IMR-90 (cell line): ENCODE data around the gene RARB. TPM values are rescaled to one million over a fixed set of nuclear protein-coding genes. Genes with fewer than 3 reads are reported as not detected.

Experiments
- ATAC-seq: fragments of 200-7000 bp; cut with Tn5 transposase; 2 replicates; pipeline ENCODE4 v1.9.1; 2020; ENCODE audit warnings: low read depth, mild to moderate bottlenecking, moderate library complexity
- BruUV-seq: library from RNA; stranded (reverse); fragments of 400-500 nt; replicated peaks from 2 replicates; lab custom pipeline; 2021; lab: Mats Ljungman, UMichigan
- CTCF ChIA-PET: fragments of 300-600 bp; formaldehyde crosslinking; extraction: SDS; loops from one replicate; lab custom pipeline; 2021; ENCODE audit warnings: antibody characterized with exemption; lab: Yijun Ruan, JAX
- POLR2A ChIA-PET: fragments of 300-600 bp; sonication (Branson Sonifier 250); formaldehyde crosslinking; loops from one replicate; lab custom pipeline; 2022; ENCODE audit warnings: antibody characterized with exemption; ENCODE audit not compliant: unreplicated experiment; lab: Charles Lee
- DNase-seq: peaks from one replicate; pipeline ENCODE4 v3.0.0; 2013
- H2AFZ ChIP-seq: replicated peaks from 2 replicates; pipeline ENCODE3; 2013; ENCODE audit warnings: low read length, mild to moderate bottlenecking; ENCODE audit not compliant: poor library complexity
- H2AK5ac ChIP-seq: 2 replicates; pipeline ENCODE4 v1.6.1; 2013; ENCODE audit warnings: low read depth, low read length, inconsistent platforms
- H2AK9ac ChIP-seq: replicated peaks from 2 replicates; pipeline ENCODE3; 2013; ENCODE audit warnings: mild to moderate bottlenecking, low read depth, low read length, moderate library complexity; ENCODE audit not compliant: poor library complexity
- H2BK120ac ChIP-seq: 2 replicates; pipeline ENCODE4 v1.6.1; 2013; ENCODE audit warnings: low read depth, low read length, inconsistent platforms
- H2BK15ac ChIP-seq: 3 replicates; pipeline ENCODE4 v1.6.1; 2013; ENCODE audit warnings: low read depth, low read length, inconsistent platforms
- H2BK20ac ChIP-seq: 2 replicates; pipeline ENCODE4 v1.6.1; 2013; ENCODE audit warnings: low read depth, mild to moderate bottlenecking, inconsistent platforms, low read length, moderate library complexity
- H2BK5ac ChIP-seq: 2 replicates; pipeline ENCODE4 v1.6.1; 2013; ENCODE audit warnings: mild to moderate bottlenecking, low read depth, low read length, inconsistent platforms; ENCODE audit not compliant: poor library complexity, severe bottlenecking
- H3K14ac ChIP-seq: replicated peaks from 2 replicates; pipeline ENCODE4 v1.6.1; 2013; ENCODE audit warnings: low read depth, low read length, inconsistent platforms
- H3K18ac ChIP-seq: 2 replicates; pipeline ENCODE4 v1.6.1; 2013; ENCODE audit warnings: low read depth, low read length, control low read depth
- H3K23ac ChIP-seq: 2 replicates; pipeline ENCODE4 v1.6.1; 2013; ENCODE audit warnings: low read depth, low read length, inconsistent platforms
- H3K27ac ChIP-seq: 2 replicates; pipeline ENCODE4 v1.5.1; 2013; ENCODE audit warnings: mild to moderate bottlenecking, control low read depth, low read length; ENCODE audit not compliant: insufficient read depth
- H3K27me3 ChIP-seq: 2 replicates; pipeline ENCODE4 v1.6.1; 2013; ENCODE audit warnings: low read length; ENCODE audit not compliant: control insufficient read depth, insufficient read depth
- H3K36me3 ChIP-seq: 2 replicates; pipeline ENCODE4 v1.6.1; 2013; ENCODE audit warnings: low read length, mixed read lengths; ENCODE audit not compliant: control insufficient read depth, insufficient read depth
- H3K4ac ChIP-seq: 2 replicates; pipeline ENCODE4 v1.6.1; 2013; ENCODE audit warnings: low read depth, low read length, inconsistent platforms
- H3K4me1 ChIP-seq: 2 replicates; pipeline ENCODE4 v1.6.1; 2013; ENCODE audit warnings: low read length, mixed read lengths; ENCODE audit not compliant: control insufficient read depth, insufficient read depth
- H3K4me2 ChIP-seq: 2 replicates; pipeline ENCODE4 v1.6.1; 2013; ENCODE audit warnings: low read depth, mild to moderate bottlenecking, control low read depth, low read length, moderate library complexity
- H3K4me3 ChIP-seq: 2 replicates; pipeline ENCODE4 v1.5.1; 2013; ENCODE audit warnings: low read depth, mild to moderate bottlenecking, control low read depth, low read length, moderate library complexity; ENCODE audit not compliant: insufficient read depth
- H3K56ac ChIP-seq: 2 replicates; pipeline ENCODE4 v1.6.1; 2013; ENCODE audit warnings: low read length, inconsistent platforms; ENCODE audit not compliant: insufficient read depth; ENCODE audit errors: extremely low read depth
- H3K79me1 ChIP-seq, 2 experiments: 2 replicates each; pipeline ENCODE4 v1.6.1; 2013; ENCODE audit warnings: low read length in 2 of 2, inconsistent platforms in 1 of 2, low read depth in 1 of 2
- H3K9ac ChIP-seq: 2 replicates; pipeline ENCODE4 v1.6.1; 2013; ENCODE audit warnings: low read depth, low read length, control low read depth
- H3K9me1 ChIP-seq: 2 replicates; pipeline ENCODE4 v1.6.1; 2013; ENCODE audit warnings: low read length, inconsistent platforms; ENCODE audit not compliant: insufficient read depth
- H3K9me3 ChIP-seq: 2 replicates; pipeline ENCODE4 v1.6.1; 2013; ENCODE audit warnings: low read length; ENCODE audit not compliant: control insufficient read depth, insufficient read depth
- H4K20me1 ChIP-seq: 2 replicates; pipeline ENCODE4 v1.6.1; 2013; ENCODE audit warnings: low read length, inconsistent platforms; ENCODE audit not compliant: insufficient read depth
- H4K5ac ChIP-seq: 2 replicates; pipeline ENCODE4 v1.6.1; 2013; ENCODE audit warnings: mild to moderate bottlenecking, low read depth, low read length, control low read depth
- H4K8ac ChIP-seq, 2 experiments: 2 replicates each; pipeline ENCODE4 v1.6.1; 2013; ENCODE audit warnings: low read depth in 2 of 2, low read length in 2 of 2, control low read depth in 1 of 2, inconsistent platforms in 1 of 2
- H4K91ac ChIP-seq: 2 replicates; pipeline ENCODE4 v1.6.1; 2013; ENCODE audit warnings: low read depth, low read length, inconsistent platforms; ENCODE audit not compliant: insufficient read depth
- BHLHE40 ChIP-seq: fragments of 150-350 bp; IDR thresholded peaks from 2 replicates; pipeline ENCODE4 v1.6.1; 2016; ENCODE audit warnings: mild to moderate bottlenecking, low read depth, low read length
- CEBPB ChIP-seq: IDR thresholded peaks from 2 replicates; pipeline ENCODE4 v1.6.1; 2012; ENCODE audit warnings: low read depth, low read length, improper control_type of control experiment
- CHD1 ChIP-seq: IDR thresholded peaks from 2 replicates; pipeline ENCODE4 v1.6.1; 2012; ENCODE audit warnings: low read depth, low read length, improper control_type of control experiment
- ELK1 ChIP-seq: fragments of 150-350 bp; IDR thresholded peaks from 2 replicates; pipeline ENCODE4 v1.6.1; 2016; ENCODE audit warnings: low read depth, mild to moderate bottlenecking, low read length, moderate library complexity, borderline replicate concordance
- FOS ChIP-seq: fragments of 150-350 bp; IDR thresholded peaks from 2 replicates; pipeline ENCODE4 v1.6.1; 2016; ENCODE audit warnings: low read depth, low read length
- MAFK ChIP-seq: IDR thresholded peaks from 2 replicates; pipeline ENCODE4 v1.6.1; 2012; ENCODE audit warnings: low read depth, low read length, improper control_type of control experiment
- MAZ ChIP-seq: IDR thresholded peaks from 2 replicates; pipeline ENCODE4 v1.6.1; 2012; ENCODE audit warnings: low read depth, mild to moderate bottlenecking, low read length, improper control_type of control experiment, moderate library complexity, borderline replicate concordance
- MXI1 ChIP-seq: IDR thresholded peaks from 2 replicates; pipeline ENCODE4 v1.6.1; 2012; ENCODE audit warnings: low read depth, mild to moderate bottlenecking, low read length, moderate library complexity, borderline replicate concordance
- NFE2L2 ChIP-seq: fragments of 150-350 bp; IDR thresholded peaks from 2 replicates; pipeline ENCODE4 v1.6.1; 2016; ENCODE audit warnings: low read depth, mild to moderate bottlenecking, low read length
- POLR2A ChIP-seq: IDR thresholded peaks from 2 replicates; pipeline ENCODE4 v1.6.1; 2012; ENCODE audit warnings: mild to moderate bottlenecking, low read depth, low read length
- RAD21 ChIP-seq: IDR thresholded peaks from 2 replicates; pipeline ENCODE4 v1.6.1; 2012; ENCODE audit warnings: low read length, improper control_type of control experiment
- RCOR1 ChIP-seq: IDR thresholded peaks from 2 replicates; pipeline ENCODE4 v1.6.1; 2012; ENCODE audit warnings: mild to moderate bottlenecking, low read length, improper control_type of control experiment; ENCODE audit not compliant: insufficient replicate concordance
- RFX5 ChIP-seq: IDR thresholded peaks from 2 replicates; pipeline ENCODE4 v1.8.0; 2012; ENCODE audit warnings: low read depth, mild to moderate bottlenecking, low read length, moderate library complexity
- SMC3 ChIP-seq: fragments of 150-350 bp; IDR thresholded peaks from 2 replicates; pipeline ENCODE4 v1.6.1; 2016; ENCODE audit warnings: low read depth, mild to moderate bottlenecking, antibody characterized with exemption, low read length, moderate library complexity
- USF2 ChIP-seq: fragments of 150-350 bp; IDR thresholded peaks from 2 replicates; pipeline ENCODE4 v1.6.1; 2017; ENCODE audit warnings: mild to moderate bottlenecking, antibody characterized with exemption, low read length, low read depth
- WGBS, 2 experiments: methylation state at CpG; one replicate each; pipeline versions ENCODE4 v1.1.5 to v1.1.7; 2013; ENCODE audit warnings: missing lambda C conversion rate in 2 of 2; ENCODE audit not compliant: insufficient read length in 1 of 2; ENCODE audit errors: extremely low coverage in 2 of 2; 5-methylcytosine and 5-hydroxymethylcytosine counted together
- dilution Hi-C: fragments of 300-500 bp; cut with HindIII; formaldehyde crosslinking; loops from one replicate; pipeline ENCODE4 v1.14.3; 2018; ENCODE audit warnings: low sequenced_read_pairs; ENCODE audit not compliant: unreplicated experiment
- in situ Hi-C: fragments of 300-500 bp; cut with MboI; formaldehyde crosslinking; loops from 3 replicates; pipeline ENCODE4 v1.14.3; 2019; ENCODE audit warnings: low sequenced_read_pairs, inconsistent platforms, mixed read lengths
- intact Hi-C: fragments of 100-400 bp; cut with micrococcal nuclease; formaldehyde crosslinking; loops from 2 replicates; pipeline ENCODE4 v1.10.0; 2022
- polyA plus RNA-seq, 3 experiments: library from polyadenylated mRNA; depleted of rRNA; stranded (reverse); fragments of >200 nt; gene quantifications; 2 replicates each; pipeline ENCODE4 v1.2.3, GENCODE V29; 2012; ENCODE audit warnings: low replicate concordance in 1 of 3
- total RNA-seq: library from RNA; depleted of rRNA; stranded (reverse); fragments of >200 nt; gene quantifications from 2 replicates; pipeline ENCODE4 v1.2.3, GENCODE V29; 2012
- TF ChIP-seq, protein P1 (sequence below): conservative IDR thresholded peaks from 2 replicates; pipeline ENCODE4 v1.5.1; 2012; ENCODE audit warnings: mild to moderate bottlenecking, low read depth, low read length, improper control_type of control experiment

The RARB gene
- total and polyA plus RNA-seq, 2 of the 4 experiments (the other 2 are of a cell fraction), result 0.53 to 1.4 TPM

- Histone ChIP-seq H4K91ac (no peak overlapping the region), H2BK120ac (no peak overlapping the region), H2AK5ac (no peak overlapping the region), H3K27ac (no peak overlapping the region), H3K23ac (no peak overlapping the region), H3K36me3 (no peaks in the 10 kb centered on the region), H3K14ac (no peak overlapping the region), H4K5ac (no peak overlapping the region), H4K8ac (no peak overlapping the region), H3K9ac (no peak overlapping the region), H2AK9ac (no peak overlapping the region), H3K27me3 (no peaks in the 10 kb centered on the region), H2AFZ (no peak overlapping the region), H3K4me3 (no peak overlapping the region), H3K56ac (no peak overlapping the region), H2BK15ac (no peak overlapping the region), H2BK20ac (no peak overlapping the region), H4K20me1 (no peaks in the 10 kb centered on the region), H2BK5ac (no peak overlapping the region), H3K79me1 (no peaks in the 10 kb centered on the region), H3K4me1 (no peaks in the 10 kb centered on the region), H3K9me3 (no peaks in the 10 kb centered on the region), H3K4ac (no peak overlapping the region), H3K4me2 (no peak overlapping the region), H3K18ac (no peak overlapping the region), H3K9me1 (no peaks in the 10 kb centered on the region)
- TF ChIP-seq ELK1 (no peak), CHD1 (no peak), NFE2L2 (no peak), RFX5 (no peak), MAZ (no peak), POLR2A (no peak), FOS (no peak), SMC3 (no peak), MAFK (no peak), CEBPB (no peak), RAD21 (no peak), USF2 (no peak), MXI1 (no peak), RCOR1 (no peak), BHLHE40 (no peak)
- TF ChIP-seq, protein P1, sequence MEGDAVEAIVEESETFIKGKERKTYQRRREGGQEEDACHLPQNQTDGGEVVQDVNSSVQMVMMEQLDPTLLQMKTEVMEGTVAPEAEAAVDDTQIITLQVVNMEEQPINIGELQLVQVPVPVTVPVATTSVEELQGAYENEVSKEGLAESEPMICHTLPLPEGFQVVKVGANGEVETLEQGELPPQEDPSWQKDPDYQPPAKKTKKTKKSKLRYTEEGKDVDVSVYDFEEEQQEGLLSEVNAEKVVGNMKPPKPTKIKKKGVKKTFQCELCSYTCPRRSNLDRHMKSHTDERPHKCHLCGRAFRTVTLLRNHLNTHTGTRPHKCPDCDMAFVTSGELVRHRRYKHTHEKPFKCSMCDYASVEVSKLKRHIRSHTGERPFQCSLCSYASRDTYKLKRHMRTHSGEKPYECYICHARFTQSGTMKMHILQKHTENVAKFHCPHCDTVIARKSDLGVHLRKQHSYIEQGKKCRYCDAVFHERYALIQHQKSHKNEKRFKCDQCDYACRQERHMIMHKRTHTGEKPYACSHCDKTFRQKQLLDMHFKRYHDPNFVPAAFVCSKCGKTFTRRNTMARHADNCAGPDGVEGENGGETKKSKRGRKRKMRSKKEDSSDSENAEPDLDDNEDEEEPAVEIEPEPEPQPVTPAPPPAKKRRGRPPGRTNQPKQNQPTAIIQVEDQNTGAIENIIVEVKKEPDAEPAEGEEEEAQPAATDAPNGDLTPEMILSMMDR, result no peak
- BruUV-seq, result no TSS peak
- dilution Hi-C loops (no loop called here), in situ Hi-C loops (no loop called here), intact Hi-C loops (no loop called here)
- no CpG with 5 or more reads among the region's 4 CpGs for WGBS, 2 experiments
- ChIA-PET CTCF (interaction anchor here (0.6 kb wide), 1 partner anchor 105 kb away, joined by 5 read pairs; no protein-coding TSS in a partner anchor), POLR2A (no interaction called here)
- DNase-seq, result no peak
- no peak for ATAC-seq
These were observed 80.8 kb downstream of the RARB start for GRCh38 chr3:25508901-25509300.
